ENCODE data around the gene IL1B.

- no peak for TF ChIP-seq POLR2A (IDR thresholded peaks at IDR 0.05)
- no peak for TF ChIP-seq CTCF (IDR thresholded peaks at IDR 0.05)
- no peak for TF ChIP-seq EP300 (IDR thresholded peaks at IDR 0.05)
Observed at GRCh38 chr2:112824694-112825085, 11.9 kb downstream of the IL1B start.

All from upper lobe of left lung (tissue), 4 donors.